Choroid plexus epithelial cell (primary cell): ENCODE measurements around the gene WDR35.

Experiments used
- DNase-seq: peaks from one replicate; pipeline ENCODE4 v3.0.0-alpha.2; 2010; ENCODE audit warnings: low read depth
- H3K4me3 ChIP-seq: 2 replicates; pipeline ENCODE4 v1.5.1; 2011; ENCODE audit warnings: low read depth, mild to moderate bottlenecking, control low read depth, low read length, moderate library complexity
- CTCF ChIP-seq: conservative IDR thresholded peaks from 2 replicates; pipeline ENCODE4 v1.5.1; 2011; ENCODE audit warnings: low read depth, mild to moderate bottlenecking, control low read depth, inconsistent platforms, low read length, moderate library complexity

WDR35 gene

GRCh38 chr2:19871836-19872235 lies 118.1 kb downstream of the WDR35 start:
- no peak for TF ChIP-seq CTCF
- DNase-seq, result no peak
- no peak overlapping the region for H3K4me3 ChIP-seq

GRCh38 chr2:19870792-19871191 lies 119.1 kb downstream of the WDR35 start:
- no peak overlapping the region for H3K4me3 ChIP-seq
- no peak for DNase-seq
- no peak for TF ChIP-seq CTCF

GRCh38 chr2:19868701-19869580 lies 121.0 kb downstream of the WDR35 start:
- TF ChIP-seq CTCF, result no peak
- peak; percentile 44 for DNase-seq
- H3K4me3 ChIP-seq, result peak overlapping the region; percentile 67

GRCh38 chr2:19868224-19868623 lies 121.7 kb downstream of the WDR35 start:
- H3K4me3 ChIP-seq, result peak overlapping the region; percentile 67
- TF ChIP-seq CTCF, result no peak
- no peak for DNase-seq

GRCh38 chr2:19866771-19867170 lies 123.1 kb downstream of the WDR35 start:
- no peak for DNase-seq
- no peak overlapping the region for H3K4me3 ChIP-seq
- TF ChIP-seq CTCF, result no peak

- DNase-seq, result no peak
- H3K4me3 ChIP-seq, result no peak overlapping the region
- TF ChIP-seq CTCF, result no peak
Observed at GRCh38 chr2:19865151-19865550, 124.8 kb downstream of the WDR35 start.

- DNase-seq, result no peak
- H3K4me3 ChIP-seq, result no peak overlapping the region
Observed at GRCh38 chr2:19864381-19864780, 125.5 kb downstream of the WDR35 start.

More at GRCh38 chr2:19864381-19864780, 125.5 kb downstream of the WDR35 start:
- TF ChIP-seq CTCF, result no peak
